T47D (cell line): ENCODE data around the gene DLG3.

ENCODE experiments used
- DNase-seq, 2 experiments: peaks; one replicate each; pipeline versions ENCODE4 v3.0.0 to v3.0.0-alpha.2; 2011 to 2012; ENCODE audit warnings: low read depth in 1 of 2, low spot score in 1 of 2
- JUND ChIP-seq: IDR thresholded peaks from 2 replicates; pipeline ENCODE4 v1.6.1; 2012; ENCODE audit warnings: low read depth
- in situ Hi-C: cut with HindIII; loops from 2 replicates; pipeline ENCODE4 v1.10.0; 2016; ENCODE audit warnings: low sequenced_read_pairs, low pct_unique_long_range_greater_than_20kb

DLG3 gene

DNA sequence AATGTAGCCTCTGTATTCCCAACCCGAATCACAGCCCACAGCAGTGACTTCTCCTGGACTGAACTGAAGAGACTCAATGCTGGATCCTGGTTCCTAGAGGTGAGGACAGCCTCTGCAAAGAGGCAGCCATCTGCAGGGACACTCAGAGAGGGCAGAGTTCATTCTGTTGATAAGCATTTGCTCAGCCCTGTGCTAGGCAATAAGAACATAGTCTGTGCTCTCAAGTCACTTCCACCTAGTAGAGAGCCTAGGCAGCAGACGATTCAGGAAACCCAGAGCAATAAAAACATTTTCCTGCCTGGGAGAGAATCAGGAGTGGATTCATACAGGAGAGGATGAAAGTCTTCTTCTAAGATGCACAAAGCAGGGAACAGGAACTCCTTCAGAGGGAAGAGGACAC, 17.3 kb upstream of the DLG3 start:
- no peak for DNase-seq
- TF ChIP-seq JUND: no peak
- in situ Hi-C loops: no loop called here

DNA sequence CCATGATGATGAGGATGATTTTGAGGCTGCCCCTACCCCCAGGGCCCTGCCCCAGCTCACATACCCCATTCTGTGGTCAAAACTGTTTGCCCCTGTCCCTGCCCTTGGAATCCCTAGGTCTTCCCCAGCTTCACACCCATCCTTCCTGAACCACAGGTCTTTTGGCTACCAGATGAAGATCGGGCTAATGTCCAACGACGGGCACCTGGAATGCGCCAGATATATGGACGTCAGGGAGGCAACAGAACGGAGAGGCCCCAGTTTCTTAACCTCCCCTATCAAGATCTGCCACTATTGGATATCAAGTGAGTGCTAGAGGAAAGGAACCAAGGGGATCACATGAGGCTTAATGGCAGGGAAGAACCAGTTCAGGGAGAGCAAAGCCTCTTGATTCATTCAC, 14.9 kb upstream of the DLG3 start:
- in situ Hi-C loops: no loop called here
- no peak for TF ChIP-seq JUND
- no peak for DNase-seq

DNA sequence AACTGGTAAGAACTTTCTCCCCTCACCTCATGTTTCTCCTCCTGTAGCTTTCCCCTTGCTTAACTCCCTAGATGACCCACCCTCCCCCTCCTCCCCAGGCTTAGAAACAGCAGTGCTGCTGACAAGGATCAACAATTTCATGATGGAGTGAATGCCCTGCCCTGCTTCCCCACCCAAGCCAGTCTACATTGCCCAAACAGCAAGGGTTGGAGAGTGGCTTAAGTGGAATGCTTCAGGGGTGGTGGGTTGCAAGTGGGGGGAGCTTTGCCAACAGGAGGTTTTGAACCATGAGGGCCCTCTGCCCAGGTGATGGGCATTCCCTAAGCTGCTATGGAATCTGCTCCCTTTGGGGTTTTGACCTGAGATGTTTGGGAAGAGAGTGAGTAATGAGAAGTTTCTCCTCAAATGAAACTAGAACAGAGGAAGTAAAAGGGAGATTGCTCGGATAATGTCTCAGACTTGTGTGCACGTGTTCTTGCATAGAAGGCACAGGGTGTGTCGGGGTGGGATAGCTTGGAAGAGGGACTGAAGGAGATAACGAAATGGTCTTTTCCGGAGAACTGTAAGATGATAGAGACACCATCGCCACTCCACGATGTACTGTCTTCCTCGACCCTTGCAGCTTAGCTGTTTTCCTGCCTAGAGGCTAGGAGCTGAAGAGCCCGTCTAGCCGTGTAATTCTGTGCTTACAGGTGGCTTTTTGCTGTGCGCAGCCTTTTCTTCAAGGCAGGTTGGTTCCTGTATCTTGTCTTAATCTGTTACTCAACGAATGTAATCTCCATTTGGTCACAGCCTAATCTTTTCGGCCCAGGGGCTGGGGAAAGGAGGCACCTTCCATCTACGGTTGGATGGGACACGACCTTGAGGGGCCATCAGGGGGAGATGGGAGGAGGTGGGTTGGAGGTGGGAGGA, 11.4 kb upstream of the DLG3 start:
- in situ Hi-C loops: no loop called here
- TF ChIP-seq JUND: no peak
- DNase-seq: no peak

DNA sequence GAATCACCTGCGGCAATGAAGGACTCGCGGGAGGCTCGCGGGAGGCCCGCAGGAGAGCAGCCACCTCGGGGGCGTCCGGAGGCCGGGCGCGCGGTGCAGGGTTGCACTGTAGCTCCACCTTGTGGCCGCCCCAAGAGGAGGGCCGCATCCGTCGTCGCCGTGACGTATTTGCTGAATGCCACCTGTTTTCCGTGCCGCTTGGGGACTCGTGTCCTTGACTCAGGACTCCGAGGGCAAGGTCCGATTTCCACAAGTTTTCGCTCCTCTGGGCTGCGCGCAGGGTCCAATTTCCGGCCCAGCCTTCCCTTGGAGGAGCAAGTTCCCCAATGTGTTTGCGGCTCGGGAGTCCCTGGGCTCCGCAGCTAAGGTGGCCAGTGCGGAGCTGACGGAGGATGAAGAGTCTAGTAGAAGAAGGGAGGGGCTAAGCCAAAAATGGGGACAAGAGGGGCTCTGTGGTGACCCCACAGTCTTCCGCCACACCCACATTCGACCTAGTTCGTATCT, 10.7 kb upstream of the DLG3 start:
- no peak for TF ChIP-seq JUND
- DNase-seq: peak; percentile 37 to 71
- in situ Hi-C loops: no loop called here

DNA sequence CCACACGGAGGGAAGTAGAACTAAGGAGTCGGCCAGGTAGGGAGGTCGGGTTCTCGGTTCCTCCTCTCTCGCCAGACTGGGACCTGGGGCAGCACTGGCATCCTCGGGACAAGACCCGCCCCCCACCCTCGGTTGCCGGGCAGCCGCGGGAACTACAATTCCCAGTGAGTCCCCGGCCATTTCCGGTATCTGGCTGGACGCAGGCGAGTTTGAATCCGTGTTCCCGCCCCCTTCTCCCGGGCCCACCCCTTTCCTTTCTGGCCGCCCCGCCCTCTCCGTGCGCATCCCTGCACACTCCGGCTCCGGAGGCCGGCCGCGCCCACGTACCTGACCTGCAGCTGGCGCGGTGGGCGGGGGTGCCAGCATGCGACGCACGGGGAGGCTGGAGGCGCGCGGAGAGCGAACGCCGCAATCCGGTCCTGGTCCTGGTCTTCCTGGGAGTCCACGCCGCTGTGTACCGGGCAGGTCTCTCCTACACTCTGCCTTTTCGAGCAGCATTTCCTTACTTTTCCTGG, 10.2 kb upstream of the DLG3 start:
- DNase-seq: peak; percentile 74 to 87
- TF ChIP-seq JUND: no peak
- in situ Hi-C loops: no loop called here

DNA sequence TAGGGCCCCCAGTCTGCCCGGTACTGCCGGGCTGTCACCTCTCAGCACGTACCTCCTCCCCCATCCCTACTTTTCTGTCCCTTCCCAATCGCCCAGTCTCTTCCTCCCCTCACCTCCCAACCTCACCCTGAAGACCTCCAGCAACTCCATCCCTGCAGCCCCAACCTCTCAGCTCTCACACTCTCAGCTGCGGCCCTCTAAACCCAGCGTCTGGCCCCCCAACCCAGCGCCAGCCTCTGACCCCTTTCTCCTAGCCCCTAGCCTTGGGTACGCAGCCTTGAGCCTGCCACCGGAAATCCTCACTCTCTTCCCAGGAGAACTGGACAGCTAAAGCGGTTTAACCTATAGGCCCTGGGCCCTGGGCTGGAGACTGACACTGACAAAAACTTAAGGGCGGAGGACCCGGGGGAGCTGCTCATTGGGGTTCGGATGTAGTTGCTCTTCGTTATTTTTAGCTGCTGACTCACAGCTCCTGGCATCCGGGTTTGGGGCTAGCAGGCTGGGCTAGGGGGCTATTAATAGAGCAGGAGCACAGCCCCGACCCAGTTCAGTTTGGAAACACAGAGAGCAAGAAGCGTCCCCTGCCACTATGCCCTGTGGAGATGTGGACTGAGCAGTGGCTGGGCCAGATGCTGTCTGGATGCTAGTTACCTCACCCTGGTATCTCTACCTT, 9.6 kb upstream of the DLG3 start:
- in situ Hi-C loops: no loop called here
- no peak for TF ChIP-seq JUND
- DNase-seq: no peak

DNA sequence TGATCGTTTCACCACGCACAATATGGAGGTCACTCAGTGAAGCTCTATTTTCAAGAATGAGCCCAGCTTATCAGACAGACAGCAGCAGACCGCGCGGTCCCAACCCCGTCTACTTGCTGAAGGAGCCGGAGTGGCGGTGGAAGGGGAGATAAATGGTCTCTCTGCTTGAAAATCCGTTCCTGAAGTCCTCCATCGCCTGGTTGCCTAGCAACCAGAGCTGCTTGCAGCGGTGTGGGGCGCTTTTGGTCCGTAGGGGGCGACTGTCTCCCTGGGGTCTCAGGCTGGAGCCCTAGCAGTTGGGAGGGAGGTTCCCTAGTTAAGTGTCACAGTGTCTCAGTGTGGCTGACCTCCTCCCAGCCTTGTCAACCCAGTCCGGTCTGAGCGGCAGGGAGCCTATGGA, 8.3 kb upstream of the DLG3 start:
- TF ChIP-seq JUND: no peak
- in situ Hi-C loops: no loop called here
- no peak for DNase-seq

DNA sequence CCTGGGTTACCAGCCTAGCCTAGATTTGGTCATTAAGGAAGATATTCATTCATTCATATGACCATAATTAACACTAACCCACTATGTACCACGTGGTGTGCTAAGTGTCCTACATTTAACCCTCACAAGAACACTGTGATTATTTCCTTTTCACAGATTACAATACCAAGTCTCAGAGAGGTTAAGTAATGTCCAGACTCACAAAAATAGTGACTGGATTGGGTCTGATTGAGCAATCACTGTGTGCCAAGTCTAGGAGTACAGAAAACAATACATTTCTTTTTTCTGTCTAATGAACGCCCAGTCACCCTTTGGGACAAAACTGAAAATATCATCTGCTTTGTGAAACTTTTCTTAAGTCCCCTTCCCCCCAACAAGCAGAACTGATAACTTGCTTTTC, 7.6 kb upstream of the DLG3 start:
- DNase-seq: no peak
- in situ Hi-C loops: no loop called here
- no peak for TF ChIP-seq JUND

DNA sequence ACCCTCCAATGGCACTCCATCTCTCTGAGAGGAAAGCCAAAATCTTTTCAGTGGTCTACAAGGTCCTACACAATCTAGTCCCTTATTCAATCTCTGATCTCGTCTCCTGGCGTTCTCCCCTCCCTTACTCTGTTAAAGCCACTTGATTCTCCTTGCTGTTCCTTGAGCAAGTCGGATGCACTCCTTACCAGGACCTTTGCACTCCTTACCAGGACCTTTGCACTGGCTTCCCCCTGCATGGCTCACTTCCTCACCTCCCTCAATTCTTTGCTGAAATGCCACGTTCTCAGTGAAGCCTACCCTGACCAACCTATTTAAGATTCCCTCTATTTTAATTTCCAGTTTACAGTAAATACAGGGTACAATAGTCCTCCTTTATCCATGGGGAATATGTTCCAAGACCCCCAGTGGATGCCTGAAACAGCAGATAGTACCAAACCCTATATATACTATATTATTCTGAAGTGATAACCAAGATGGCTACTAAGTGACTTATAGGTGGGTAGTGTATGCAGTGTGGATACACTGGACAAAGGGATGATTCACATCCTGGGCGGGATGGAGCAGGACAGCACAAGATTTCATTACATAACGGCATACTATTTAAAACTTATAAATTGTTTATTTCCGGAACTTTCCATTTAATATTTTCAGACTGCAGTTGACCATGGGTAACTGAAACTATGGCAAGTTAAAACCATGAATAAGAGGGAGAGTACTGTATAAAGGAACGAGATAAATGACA, 6.5 kb upstream of the DLG3 start:
- no peak for DNase-seq
- in situ Hi-C loops: no loop called here
- TF ChIP-seq JUND: no peak

DNA sequence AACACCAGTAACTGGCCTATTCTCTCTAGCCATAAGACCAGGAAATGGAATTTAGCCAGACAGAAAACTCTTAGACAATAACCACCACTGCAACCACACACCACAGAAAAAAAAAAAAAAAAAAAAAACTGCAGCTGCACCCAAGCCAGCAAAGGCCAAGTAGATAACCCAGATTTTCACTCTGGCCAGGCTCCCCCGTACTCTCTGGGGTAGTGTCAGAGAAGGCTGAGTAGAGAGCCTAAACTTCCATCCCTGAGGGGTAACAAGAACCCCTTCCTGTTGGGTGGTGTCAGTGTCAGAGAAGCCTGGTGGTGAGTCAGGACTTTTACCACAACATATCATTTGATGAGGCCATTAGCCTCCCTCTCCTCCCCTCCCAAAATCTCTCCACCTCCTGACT, 5.6 kb upstream of the DLG3 start:
- no peak for DNase-seq
- in situ Hi-C loops: no loop called here
- TF ChIP-seq JUND: no peak

DNA sequence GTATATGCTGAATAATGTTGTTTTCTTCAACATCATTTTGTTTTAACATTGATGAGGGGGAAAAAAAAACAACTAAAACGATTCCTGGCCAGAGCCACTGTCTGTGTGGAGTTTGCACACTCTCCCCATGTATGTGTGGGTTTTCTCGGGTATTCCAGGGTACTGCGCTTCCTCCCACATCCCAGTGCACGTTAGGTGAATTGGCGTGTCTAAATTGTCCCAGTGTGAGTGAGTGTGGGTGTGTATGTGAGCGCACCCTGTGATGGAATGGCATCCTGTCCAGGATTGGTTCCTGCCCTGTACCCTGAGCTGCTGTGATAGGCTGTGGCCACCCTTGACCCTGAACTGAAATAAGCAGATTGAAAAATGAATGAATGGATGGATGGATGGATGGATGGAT, 2.4 kb upstream of the DLG3 start:
- TF ChIP-seq JUND: no peak
- in situ Hi-C loops: no loop called here
- no peak for DNase-seq

DNA sequence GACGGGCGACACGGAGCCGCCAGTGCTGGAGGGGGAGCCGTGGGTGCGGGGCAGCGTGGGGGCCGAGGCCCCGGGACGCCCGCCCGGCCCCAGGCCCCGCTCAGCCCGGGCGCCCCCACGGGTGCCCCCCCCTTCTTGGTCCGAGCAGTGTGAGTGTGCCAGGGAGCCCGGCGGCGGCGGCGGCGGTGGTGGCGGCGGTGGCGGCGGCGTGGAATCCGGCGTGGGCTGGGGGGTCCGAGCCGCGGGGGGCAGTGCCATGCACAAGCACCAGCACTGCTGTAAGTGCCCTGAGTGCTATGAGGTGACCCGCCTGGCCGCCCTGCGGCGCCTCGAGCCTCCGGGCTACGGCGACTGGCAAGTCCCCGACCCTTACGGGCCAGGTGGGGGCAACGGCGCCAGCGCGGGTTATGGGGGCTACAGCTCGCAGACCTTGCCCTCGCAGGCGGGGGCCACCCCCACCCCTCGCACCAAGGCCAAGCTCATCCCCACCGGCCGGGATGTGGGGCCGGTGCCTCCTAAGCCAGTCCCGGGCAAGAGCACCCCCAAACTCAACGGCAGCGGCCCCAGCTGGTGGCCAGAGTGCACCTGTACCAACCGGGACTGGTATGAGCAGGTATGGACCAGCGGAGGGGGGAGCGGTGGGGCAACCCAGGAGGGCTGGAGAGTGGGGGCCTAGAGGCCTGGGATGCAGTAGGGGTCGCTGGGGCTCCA, 466 bp downstream of the DLG3 start:
- no peak for DNase-seq
- no peak for TF ChIP-seq JUND
- in situ Hi-C loops: no loop called here

DNA sequence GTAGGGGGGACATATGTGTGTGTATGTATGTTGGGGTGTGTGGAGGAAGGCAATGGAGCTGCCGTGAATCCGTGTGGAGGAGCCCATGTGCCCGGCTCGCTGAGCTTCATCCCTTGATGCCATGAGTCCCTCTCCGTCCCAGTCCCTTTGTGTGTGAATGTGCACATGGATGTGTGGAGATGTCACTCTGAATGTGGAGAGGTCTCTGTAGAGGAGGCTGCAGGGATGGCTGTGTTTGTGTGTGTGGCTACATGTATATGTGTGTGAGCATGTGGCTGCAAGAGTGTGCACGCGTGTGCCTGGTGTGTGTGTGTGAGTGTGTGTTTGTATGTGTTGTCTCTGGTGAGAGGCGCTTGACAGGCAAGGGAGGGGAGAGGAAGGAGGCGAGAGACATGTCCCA, 1.3 kb downstream of the DLG3 start:
- DNase-seq: no peak
- no peak for TF ChIP-seq JUND
- in situ Hi-C loops: no loop called here
